HepG2 (cell line): ENCODE data around the gene CCDC191. TPM values are rescaled to one million over a fixed set of nuclear protein-coding genes. Genes with fewer than 3 reads are reported as not detected.

ENCODE experiments used
- ARID3A ChIP-seq: IDR thresholded peaks from 2 replicates; pipeline ENCODE4 v1.6.1; 2012; ENCODE audit warnings: low read depth, low read length, improper control_type of control experiment
- ATF7 ChIP-seq, 2 experiments: fragments of 450-650 bp in 1 of 2; sonication (generic) in 1 of 2; formaldehyde crosslinking in 1 of 2; IDR thresholded peaks; 2 replicates each; pipeline versions ENCODE4 v1.4.0 to v1.6.1; 2016 to 2020; ENCODE audit warnings: antibody characterized with exemption in 1 of 2, mild to moderate bottlenecking in 1 of 2, missing genetic modification reagents in 1 of 2
- CENPBD1 ChIP-seq: sonication (generic); formaldehyde crosslinking; IDR thresholded peaks from 2 replicates; pipeline ENCODE4 v1.8.0; 2022; ENCODE audit warnings: missing genetic modification reagents, low read depth, mild to moderate bottlenecking, borderline replicate concordance
- CREB1 ChIP-seq, 2 experiments: fragments of 450-650 bp in 1 of 2; IDR thresholded peaks; 2 replicates each; pipeline ENCODE4 v1.6.1; 2016 to 2017; ENCODE audit warnings: control low read depth in 1 of 2, mild to moderate bottlenecking in 1 of 2, missing compliant biosample characterization in 1 of 2, missing genetic modification characterization in 1 of 2
- HDAC6 ChIP-seq: fragments of 200-600 bp; sonication (generic); IDR thresholded peaks from 2 replicates; pipeline ENCODE4 v1.7.0; 2017; ENCODE audit warnings: mild to moderate bottlenecking, antibody characterized with exemption, low read length, low read depth
- HMG20B ChIP-seq: conservative IDR thresholded peaks from 2 replicates; pipeline ENCODE4 v1.6.1; 2016; ENCODE audit warnings: missing genetic modification reagents, missing compliant biosample characterization
- HOXD1 ChIP-seq: sonication (generic); formaldehyde crosslinking; IDR thresholded peaks from 2 replicates; pipeline ENCODE4 v1.5.0; 2020; ENCODE audit warnings: missing genetic modification reagents
- IRF1 ChIP-seq: sonication (generic); formaldehyde crosslinking; IDR thresholded peaks from 2 replicates; pipeline ENCODE4 v1.4.0; 2020; ENCODE audit warnings: low read depth, mild to moderate bottlenecking, missing genetic modification reagents
- NFYC ChIP-seq: IDR thresholded peaks from 2 replicates; pipeline ENCODE4 v1.6.1; 2016; ENCODE audit warnings: missing genetic modification reagents, missing compliant biosample characterization
- RBFOX2 ChIP-seq: fragments of 200-400 bp; formaldehyde crosslinking; IDR thresholded peaks from 2 replicates; pipeline ENCODE4 v1.6.1; 2017; ENCODE audit warnings: low read depth, mild to moderate bottlenecking, low read length
- RELA ChIP-seq: sonication (generic); formaldehyde crosslinking; IDR thresholded peaks from 2 replicates; pipeline ENCODE4 v1.4.0; 2020; ENCODE audit warnings: missing genetic modification reagents
- SETDB1 ChIP-seq: sonication (generic); formaldehyde crosslinking; IDR thresholded peaks from 2 replicates; pipeline ENCODE4 v1.5.1; 2020; ENCODE audit warnings: missing genetic modification reagents, mild to moderate bottlenecking, borderline replicate concordance
- YEATS4 ChIP-seq: sonication (generic); formaldehyde crosslinking; IDR thresholded peaks from 2 replicates; pipeline ENCODE4 v1.4.0; 2020; ENCODE audit warnings: missing genetic modification reagents, borderline replicate concordance
- ZNF101 ChIP-seq: sonication (generic); formaldehyde crosslinking; IDR thresholded peaks from 2 replicates; pipeline ENCODE4 v1.4.0; 2020; ENCODE audit warnings: mild to moderate bottlenecking, low read depth, missing genetic modification reagents, borderline replicate concordance
- ZNF225 ChIP-seq: sonication (generic); formaldehyde crosslinking; IDR thresholded peaks from 2 replicates; pipeline ENCODE4 v1.4.0; 2020; ENCODE audit warnings: mild to moderate bottlenecking, missing genetic modification reagents
- ZNF234 ChIP-seq: sonication (generic); formaldehyde crosslinking; conservative IDR thresholded peaks from 2 replicates; pipeline ENCODE4 v1.5.1; 2020; ENCODE audit warnings: mild to moderate bottlenecking, missing genetic modification reagents
- ZNF609 ChIP-seq: sonication (generic); formaldehyde crosslinking; IDR thresholded peaks from 2 replicates; pipeline ENCODE4 v1.4.0; 2020; ENCODE audit warnings: mild to moderate bottlenecking, missing genetic modification reagents, borderline replicate concordance
- ZNF746 ChIP-seq: sonication (generic); formaldehyde crosslinking; IDR thresholded peaks from 2 replicates; pipeline ENCODE4 v1.8.0; 2022; ENCODE audit warnings: mild to moderate bottlenecking, missing genetic modification reagents
- ZNF780A ChIP-seq: sonication (generic); formaldehyde crosslinking; IDR thresholded peaks from 2 replicates; pipeline ENCODE4 v1.8.0; 2022; ENCODE audit warnings: mild to moderate bottlenecking, missing genetic modification reagents, moderate library complexity
- ZNF782 ChIP-seq: sonication (generic); formaldehyde crosslinking; IDR thresholded peaks from 2 replicates; pipeline ENCODE4 v1.4.0; 2020; ENCODE audit warnings: missing genetic modification reagents, mild to moderate bottlenecking, borderline replicate concordance
- ZNF83 ChIP-seq: sonication (generic); formaldehyde crosslinking; IDR thresholded peaks from 2 replicates; pipeline ENCODE4 v1.4.0; 2020; ENCODE audit warnings: missing genetic modification reagents, mild to moderate bottlenecking, borderline replicate concordance
- polyA plus RNA-seq, 8 experiments: library from polyadenylated mRNA; depleted of rRNA in 3 of 8; stranded (reverse) in 7 of 8; unstranded in 1 of 8; fragments of >200 nt; fragmentation: Illumina TruSeq in 4 of 8; extraction: Trizol in 4 of 8; gene quantifications; 2 replicates each; pipeline versions ENCODE4 v1.2.1 to v1.2.3, GENCODE V29; 2011 to 2016; ENCODE audit warnings: low read depth in 4 of 8, missing spikeins in 1 of 8, mixed read lengths in 1 of 8; ENCODE audit not compliant: insufficient read depth in 1 of 8
- total RNA-seq, 5 experiments: library from RNA; depleted of rRNA; stranded (reverse); fragments of >200 nt; fragmentation: Illumina TruSeq; extraction: Trizol; gene quantifications; 2 replicates each; pipeline ENCODE4 v1.2.3, GENCODE V29; 2016; ENCODE audit warnings: low read depth in 1 of 5

CCDC191 gene
- total and polyA plus RNA-seq, 2 of the 13 experiments (the other 11 are each of a cell fraction or from before 2014, with no cell fraction given), result 0.91 to 1.4 TPM

- no peak for TF ChIP-seq IRF1 (CRISPR knock-in tag)
- peak; percentile 72; the same call in 1 of the 2 replicates for TF ChIP-seq ZNF780A (CRISPR knock-in tag)
- TF ChIP-seq HOXD1 (CRISPR knock-in tag), result 0 out of 2 replicates have a peak, but pooled peaks have one; percentile 37
- TF ChIP-seq ZNF101 (CRISPR knock-in tag), result no peak
- TF ChIP-seq CENPBD1, result no peak
- TF ChIP-seq ZNF609, result no peak
- no peak for TF ChIP-seq ATF7 (IDR thresholded peaks at IDR 0.05)
- TF ChIP-seq ATF7 (CRISPR knock-in tag; IDR thresholded peaks at IDR 0.05), result no peak
- TF ChIP-seq ZNF782, result peak; percentile 1; the same call in 1 of the 2 replicates
- TF ChIP-seq SETDB1 (CRISPR knock-in tag), result no peak
- no peak for TF ChIP-seq RBFOX2
- peak; percentile 80 for TF ChIP-seq HMG20B
- TF ChIP-seq YEATS4 (CRISPR knock-in tag), result peak; percentile 78
- no peak for TF ChIP-seq ZNF746
- no peak for TF ChIP-seq ZNF83 (CRISPR knock-in tag)
- peak; percentile 96 for TF ChIP-seq NFYC
- 0 out of 2 replicates have a peak, but pooled peaks have one; percentile 54 for TF ChIP-seq RELA (CRISPR knock-in tag)
- peak; percentile 99 for TF ChIP-seq CREB1 (IDR thresholded peaks at IDR 0.05)
- TF ChIP-seq CREB1 (CRISPR knock-in tag; IDR thresholded peaks at IDR 0.05), result peak; percentile 100
- no peak for TF ChIP-seq ZNF225
- TF ChIP-seq ZNF234 (CRISPR knock-in tag), result no peak
- TF ChIP-seq ARID3A, result peak; percentile 29; the same call in 1 of the 2 replicates
- TF ChIP-seq HDAC6, result no peak
Measured at GRCh38 chr3:114056130-114057010, at the start of gene CCDC191, which contains the start of gene QTRT2 (continued).
